Parietal lobe (tissue), 2 donors: ENCODE measurements around the gene PLCG1. TPM values are rescaled to one million over a fixed set of nuclear protein-coding genes. Genes with fewer than 3 reads are reported as not detected.

Experiments
- small RNA-seq: library from RNA; depleted of rRNA; stranded (forward); fragments of <200 nt; gene quantifications from one replicate; pipeline ENCODE3, GENCODE V24; 2014; ENCODE audit warnings: low replicate concordance
- total RNA-seq: library from RNA; depleted of rRNA; stranded (reverse); fragments of >200 nt; gene quantifications from one replicate; pipeline ENCODE4 v1.2.3, GENCODE V29; 2014

The PLCG1 gene
- 264 TPM for total RNA-seq

DNA sequence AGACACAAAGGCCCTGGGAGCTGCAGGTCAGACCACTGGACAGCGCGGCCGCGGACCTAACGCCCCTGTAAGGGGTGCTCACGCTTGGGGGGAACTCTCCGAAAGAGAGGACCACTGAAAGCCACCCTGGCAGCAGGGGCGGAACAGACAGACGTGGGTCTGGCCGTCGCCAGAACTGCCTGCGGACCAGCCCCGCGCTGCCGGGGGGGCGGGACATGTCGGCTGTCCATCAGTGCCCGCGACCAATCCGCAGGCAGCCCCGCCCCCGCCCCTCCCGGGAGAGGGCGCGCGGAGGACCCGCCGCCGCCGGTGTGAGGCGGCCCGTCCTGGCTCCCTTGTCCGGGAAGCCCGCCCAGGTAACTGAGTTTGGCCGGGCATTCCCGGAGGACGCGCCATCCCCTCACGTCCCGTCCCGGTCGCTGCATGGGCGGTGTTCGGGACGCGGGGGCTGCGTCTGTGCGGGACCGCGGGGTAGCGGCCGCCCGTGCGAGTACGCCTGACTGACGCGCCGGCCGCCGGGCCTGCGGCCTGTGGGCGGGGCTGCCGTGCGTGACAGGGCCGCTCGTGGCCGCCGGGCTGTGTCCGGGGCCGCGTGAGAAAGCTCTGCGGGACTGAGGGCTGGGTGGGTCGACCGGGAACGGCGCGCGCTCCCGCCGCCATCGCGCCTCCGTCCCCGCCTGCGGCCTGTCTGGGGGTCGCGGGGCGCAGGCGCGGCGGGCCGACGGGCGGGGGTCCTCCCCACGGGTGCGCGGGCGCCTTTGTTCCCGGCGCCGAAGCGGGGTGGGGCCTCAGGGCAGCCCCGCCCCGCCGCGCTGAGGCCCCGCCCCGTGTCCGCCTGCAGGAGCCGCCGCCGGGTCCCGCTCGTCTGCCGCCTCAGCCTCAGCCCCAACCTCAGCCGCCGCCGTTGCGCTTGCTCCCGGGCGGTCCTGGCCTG lies at the start of gene PLCG1:
Gene PLCG1 (plus strand): TSS at position 864 of the 934 bp plus-strand sequence. CDS start 99 bp downstream, outside the sequence.

Small RNA genes within 50 kb of the gene (small RNA-seq; reads per million reads assigned to genes)
- not detected for gene AL022394.1
- not detected for gene MIR6871

Other genes starting within 250 kb of the PLCG1 start
- gene TOP1, start 108.7 kb upstream of the PLCG1 start, total RNA-seq, result 32.9 TPM
- gene ZHX3, start 180.2 kb downstream of the PLCG1 start, total RNA-seq, result 32.2 TPM
- gene LPIN3, start 203.3 kb downstream of the PLCG1 start, total RNA-seq, result 0.63 TPM
- gene EMILIN3, start 229.3 kb downstream of the PLCG1 start, total RNA-seq, result 3.1 TPM